ENCODE measurements around the gene WWC1.
"Not testable (repeated sequence)": the region's sequence is repeated elsewhere in the genome, so short reads cannot be mapped to it uniquely, and the experiment has no call there.

Gene WWC1

DNA sequence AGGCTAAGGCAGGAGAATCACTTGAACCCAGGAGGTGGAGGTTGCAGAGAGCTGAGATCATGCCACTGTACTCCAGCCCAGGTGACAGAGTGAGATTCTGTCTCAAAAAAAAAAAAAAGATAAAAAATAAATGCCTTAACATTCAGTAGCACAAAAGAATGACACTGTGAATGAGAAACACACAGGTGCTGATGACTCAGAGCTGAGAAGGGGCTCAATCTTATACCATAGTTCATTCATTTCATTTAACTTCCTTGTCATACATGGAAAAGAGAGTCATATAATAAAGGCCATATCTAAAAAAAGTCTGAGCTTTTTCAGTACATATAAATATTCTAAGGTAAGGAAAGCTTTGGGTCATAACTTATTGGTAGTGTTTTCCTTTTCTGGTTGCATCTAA is 40.6 kb downstream of the WWC1 start:
- peak; percentile 77 for DNase-seq (ENCODE audit: low spot score)

DNA sequence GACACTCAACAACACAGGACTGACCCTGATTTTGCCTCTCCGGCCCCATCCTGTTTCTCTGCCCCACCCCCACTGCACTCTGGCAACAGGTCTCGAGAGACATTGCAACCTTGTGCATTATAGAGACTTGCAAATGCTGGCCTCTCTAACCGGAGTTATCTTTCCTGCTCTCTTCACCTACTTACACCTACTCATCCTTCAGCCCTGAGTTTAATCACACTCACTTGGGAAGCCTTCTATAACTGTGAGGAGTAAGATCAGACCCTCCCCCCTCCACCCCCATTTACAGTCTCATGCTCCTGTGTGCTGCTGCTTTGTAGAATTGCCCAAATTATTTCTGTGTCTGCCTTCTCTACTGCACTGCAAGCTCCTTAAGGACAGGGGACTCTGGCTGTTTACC is 42.8 kb downstream of the WWC1 start:
- DNase-seq (ENCODE audit: low spot score): no peak

DNA sequence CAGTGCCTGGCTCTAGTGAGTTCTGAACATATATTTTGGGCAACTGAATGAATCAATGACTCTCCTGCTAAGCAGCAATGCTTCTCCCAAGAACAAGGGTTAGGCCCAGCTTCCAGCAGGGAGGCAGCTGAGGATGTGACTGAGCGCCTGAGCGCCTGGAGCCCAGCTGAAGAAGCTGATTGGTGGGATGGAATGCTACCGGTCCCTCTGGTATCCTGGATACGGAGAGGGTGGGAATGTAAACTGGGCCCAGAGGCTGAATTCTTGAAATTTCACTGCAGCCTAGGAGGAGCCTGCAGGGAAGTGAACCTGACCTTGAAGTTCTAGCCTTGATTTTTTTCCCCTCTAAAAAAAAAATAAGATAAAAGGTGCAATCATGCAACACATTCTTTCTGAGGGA is 43.2 kb downstream of the WWC1 start:
- peak; percentile 85 for DNase-seq (ENCODE audit: low spot score)

DNA sequence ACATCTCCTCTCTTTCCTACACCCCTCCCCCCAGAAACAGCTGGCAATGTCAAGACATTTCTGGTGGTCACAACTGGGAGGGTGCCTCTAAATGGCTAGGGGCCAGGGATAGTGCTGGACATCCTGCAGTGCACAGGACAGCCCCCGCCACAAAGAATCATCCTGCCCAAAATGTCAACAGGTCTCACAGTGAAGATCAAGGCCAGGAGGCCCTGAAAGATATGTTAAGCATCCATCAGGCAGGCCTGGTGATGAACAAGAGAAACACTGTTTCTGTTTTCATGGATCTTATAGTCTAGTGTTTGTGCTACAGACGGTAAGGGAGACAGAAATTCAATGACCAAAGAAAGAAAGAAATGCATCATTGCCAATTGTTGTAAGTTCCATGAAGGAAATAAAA is 45.9 kb downstream of the WWC1 start:
- DNase-seq (ENCODE audit: low spot score): no peak

DNA sequence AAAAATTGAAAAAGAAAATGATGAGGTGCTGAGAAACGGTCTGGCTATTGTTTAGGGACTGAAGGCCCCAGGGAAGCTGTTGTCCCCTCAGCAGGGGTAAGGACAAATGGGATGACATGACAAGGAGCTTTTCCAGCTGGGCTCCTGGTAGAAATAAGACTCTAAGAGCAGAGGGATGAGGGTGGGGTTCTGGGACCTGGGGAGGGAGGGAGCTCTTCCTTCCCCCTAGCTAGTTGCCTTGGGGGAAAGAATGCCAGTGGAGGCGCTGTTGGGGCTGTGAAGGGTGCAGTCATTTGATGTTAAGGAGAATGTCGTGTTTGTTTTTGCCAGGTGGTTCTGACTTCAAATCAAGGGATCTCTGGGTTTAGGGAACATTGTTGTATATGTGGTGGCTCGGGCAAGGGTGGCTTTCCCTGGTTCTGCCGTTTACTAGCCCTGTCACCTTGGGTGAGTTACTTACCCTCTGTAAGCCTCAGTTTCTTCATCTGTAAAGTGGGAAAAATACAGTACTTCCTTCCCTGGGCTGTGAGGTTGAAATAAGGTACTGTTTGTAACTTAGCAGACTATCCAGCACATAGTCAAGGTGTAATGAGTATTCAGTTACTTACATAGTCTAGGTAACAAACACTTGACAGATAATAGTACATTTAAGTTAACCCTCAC is 47.8 kb downstream of the WWC1 start:
- peak; percentile 28 for DNase-seq (ENCODE audit: low spot score)

DNA sequence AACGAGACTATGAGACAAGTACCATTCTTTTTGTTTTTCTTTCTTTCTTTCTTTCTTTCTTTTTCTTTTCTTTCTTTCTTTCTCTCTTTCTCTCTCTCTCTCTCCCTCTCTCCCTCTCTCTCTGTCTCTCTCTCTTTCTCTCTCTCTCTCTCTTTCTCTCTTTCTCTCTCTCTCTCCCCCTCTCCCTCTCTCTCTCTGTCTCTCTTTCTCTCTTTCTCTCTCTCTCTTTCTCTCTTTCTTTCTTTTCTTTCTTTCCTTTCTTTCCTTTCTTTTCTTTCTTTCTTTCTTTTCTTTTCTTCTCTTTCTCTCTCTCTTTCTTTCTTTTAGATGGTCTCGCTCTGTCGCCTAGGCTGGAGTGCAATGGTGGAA is 48.3 kb downstream of the WWC1 start:
- not testable (repeated sequence) for DNase-seq (ENCODE audit: low spot score)

DNA sequence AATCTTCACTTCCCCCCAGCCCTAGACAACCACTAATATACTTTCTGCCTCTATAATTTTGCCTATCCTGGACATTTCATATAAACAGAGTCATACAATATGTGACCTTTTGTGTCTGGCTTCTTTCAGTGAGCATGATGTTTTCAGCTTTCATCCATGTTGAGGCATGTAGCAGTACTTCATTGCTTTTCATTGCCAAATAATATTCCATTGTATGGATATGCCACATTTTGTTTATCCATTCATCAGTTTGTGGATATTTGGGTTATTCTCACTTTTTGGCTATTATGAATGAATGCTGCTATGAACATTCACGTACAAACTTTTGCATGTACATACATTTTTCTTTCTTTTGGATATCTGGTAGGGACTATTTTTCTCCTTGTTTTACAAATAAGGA is 49.0 kb downstream of the WWC1 start:
- no peak for DNase-seq (ENCODE audit: low spot score)

DNA sequence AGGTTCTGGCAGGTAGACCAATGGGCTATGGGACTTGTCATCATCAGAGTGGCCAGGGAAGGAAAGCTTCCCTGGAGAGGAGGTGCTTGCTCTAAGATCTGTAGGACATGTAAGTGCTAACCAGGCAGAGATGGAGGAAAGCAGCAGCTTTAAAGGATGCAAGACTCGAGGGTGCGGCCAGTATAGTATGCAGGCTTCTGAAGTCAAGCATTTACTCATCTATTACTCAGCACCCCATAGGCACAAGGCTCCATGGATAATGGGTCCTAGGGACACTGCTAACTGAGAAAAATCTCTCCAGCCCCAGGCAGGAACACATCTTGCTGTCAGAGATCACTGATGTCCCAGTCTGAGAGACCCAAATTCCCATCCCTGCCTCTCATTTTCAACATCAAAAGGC is 49.7 kb downstream of the WWC1 start:
- peak; percentile 65 for DNase-seq (ENCODE audit: low spot score)

DNA sequence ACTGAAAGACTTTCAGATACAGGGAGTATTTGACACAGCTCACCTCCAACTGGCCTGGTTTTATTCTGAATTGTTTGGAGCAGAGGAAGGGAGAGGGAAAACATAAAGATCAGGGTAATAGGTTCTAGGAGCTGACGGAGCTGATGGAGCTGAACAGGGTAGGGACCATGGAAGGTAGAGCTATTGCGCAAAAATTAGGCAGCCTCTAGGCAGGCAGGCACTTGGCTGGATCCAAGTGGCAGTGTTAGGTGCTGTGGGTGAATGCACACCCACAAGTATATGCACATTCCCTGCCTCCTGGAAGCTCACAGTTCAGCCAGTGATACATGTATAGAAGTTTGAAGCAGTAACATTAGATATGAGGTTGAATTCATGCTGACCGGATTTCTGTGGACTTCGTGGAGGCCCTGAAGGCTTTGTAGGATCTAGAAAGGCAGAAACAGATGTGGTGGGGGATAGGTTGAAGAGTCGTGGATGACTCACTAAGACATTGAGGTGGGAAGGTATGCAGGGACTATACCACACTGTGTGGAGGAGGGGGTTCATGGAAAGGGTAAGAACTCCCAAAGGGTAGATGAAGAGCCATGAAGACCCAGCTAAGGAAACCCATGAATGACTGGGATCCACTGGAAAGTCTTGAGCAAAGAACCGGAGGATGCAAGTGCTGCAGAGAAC is 50.8 kb downstream of the WWC1 start:
- peak; percentile 51 for DNase-seq (ENCODE audit: low spot score)

DNA sequence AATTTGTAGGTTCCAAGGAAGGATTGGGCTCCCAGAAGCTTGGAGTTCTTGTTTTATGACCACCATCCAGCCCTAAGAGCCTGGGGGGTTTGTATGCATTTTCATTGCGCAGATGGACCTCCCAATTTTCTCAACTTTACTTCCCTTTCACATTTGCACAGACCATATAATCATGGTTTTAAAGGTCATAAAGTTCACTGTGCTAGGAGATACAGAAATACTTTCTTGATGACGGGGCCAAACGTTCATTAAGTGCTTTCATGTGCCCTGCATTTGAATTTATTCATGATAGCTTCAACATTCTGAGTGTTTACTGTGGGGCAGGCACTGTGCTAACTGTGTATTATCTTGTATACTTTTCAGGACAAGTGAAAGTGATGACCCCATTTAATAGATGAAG is 51.5 kb downstream of the WWC1 start:
- DNase-seq (ENCODE audit: low spot score): no peak

DNA sequence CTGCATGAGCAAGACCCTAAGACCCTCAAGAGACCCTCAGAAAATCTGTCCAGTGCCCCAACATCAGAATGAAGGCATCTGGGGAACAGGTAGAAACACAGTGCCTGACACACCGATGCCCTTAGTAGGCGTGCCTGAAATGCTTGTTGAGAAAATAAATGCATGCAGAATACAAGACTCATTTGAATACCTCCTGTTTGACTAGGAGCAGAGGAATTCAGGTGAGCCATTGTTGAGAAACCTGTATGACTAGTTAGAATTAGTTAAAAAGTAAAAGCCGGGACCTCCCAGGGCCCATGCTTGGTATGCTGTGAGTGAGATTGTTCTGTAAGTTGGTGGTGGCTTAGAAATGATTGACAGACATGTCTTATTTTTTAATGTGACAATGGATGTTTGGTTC is 55.0 kb downstream of the WWC1 start:
- peak; percentile 98 for DNase-seq (ENCODE audit: low spot score)

DNA sequence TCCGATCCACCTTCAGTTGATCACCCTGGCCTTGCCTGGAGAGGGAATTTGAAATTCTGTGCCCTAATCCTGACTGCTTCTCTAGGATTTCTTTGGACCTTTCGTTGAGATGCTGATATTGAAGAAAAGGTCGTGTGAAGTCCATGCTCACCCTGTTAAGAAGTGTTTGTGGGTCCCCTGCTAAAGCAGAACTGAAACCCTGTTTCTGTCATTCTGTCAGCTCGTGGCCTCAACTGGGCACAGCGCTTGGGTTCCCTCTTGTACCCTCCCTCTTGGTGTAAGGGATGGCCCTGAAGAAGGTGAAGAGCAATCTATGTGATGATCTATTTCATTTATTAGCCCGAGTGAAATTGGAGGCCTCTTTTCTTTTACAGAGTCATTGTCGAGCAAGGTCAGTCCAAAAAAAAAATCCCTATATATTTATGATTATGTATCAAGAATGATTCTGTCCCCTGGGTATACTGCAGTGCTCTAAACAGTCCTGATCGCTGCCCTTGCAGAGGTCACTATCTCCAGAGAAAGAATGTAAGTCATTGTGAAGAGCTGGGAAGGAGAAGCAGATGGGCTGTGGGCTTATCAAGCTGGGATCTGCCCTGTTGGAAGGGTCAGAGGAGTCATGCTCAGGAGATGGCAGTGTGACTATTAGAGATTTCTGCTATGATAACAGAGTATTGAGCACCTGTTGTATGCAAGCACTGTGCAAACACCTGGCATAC is 56.1 kb downstream of the WWC1 start:
- no peak for DNase-seq (ENCODE audit: low spot score)

DNA sequence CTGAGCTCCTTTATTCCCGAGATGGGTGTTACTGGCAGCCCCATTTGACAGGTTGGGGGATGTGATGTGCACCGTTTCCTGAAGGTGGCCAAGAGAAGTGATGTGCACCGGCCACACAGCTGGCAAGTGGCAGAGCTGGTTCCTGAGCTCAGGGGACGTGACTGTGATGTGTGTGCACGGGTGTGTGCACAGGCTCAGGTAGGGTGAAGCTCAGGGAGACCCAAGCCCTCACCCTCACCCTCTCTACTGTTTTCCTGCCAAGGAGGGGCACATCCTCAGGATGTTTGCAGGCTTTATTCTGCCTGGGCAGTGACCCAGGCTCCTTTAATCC is 56.6 kb downstream of the WWC1 start:
- DNase-seq (ENCODE audit: low spot score): peak; percentile 52

DNA sequence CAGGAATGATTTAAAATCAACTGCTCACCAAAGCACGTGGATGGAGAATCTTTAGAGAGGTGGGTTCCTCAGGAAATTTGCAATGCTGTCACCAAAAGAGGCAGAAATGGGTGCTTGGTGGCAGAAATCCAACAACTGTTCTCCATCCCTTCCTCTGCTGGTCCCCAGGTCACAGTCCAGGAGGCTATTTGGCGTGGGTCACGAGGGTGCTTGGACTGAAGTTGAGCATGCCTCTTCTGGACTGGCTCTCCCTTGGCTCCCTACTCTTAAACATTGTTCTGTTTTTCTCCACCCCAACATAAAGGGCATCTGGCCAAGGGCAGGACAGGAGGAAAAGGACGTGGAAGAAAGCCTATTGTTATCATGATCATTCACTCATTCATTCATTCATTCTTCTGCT is 58.9 kb downstream of the WWC1 start:
- DNase-seq (ENCODE audit: low spot score): no peak

DNA sequence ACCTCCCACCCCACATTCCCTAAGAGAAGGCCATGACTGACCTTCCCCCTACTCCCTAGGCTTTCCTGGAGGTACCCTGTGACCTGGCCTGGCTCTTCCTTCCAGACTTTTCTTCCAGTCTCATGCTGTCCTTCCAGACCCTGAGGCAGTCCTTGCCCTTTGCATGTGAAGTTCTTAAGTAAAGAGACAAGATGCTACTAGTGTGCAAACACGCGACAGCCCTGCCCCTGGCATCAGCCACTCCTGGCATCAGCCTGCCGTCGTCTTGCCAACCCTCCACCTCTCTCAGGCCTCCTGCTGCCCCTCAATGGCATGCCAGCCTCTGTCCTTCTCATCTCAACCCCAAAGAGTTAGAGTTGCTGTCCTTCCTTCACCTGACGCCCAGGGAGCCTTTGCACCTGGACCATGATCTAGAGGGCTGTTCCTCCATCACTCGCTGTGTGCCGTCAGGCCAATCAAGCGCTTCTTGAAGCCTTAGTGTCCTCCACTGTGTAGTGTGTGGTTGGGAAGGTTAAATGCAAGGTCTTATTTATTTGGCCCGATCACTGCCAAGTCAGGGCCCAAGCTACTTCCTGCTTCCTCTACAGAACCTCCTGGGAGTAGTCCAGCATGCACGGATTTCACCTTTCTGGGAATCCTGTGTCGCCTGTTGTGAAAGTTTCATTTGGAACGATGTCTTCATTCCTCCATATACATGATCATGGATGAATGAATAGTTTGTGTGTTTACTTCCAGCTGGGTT is 61.9 kb downstream of the WWC1 start:
- peak; percentile 70 for DNase-seq (ENCODE audit: low spot score)

DNA sequence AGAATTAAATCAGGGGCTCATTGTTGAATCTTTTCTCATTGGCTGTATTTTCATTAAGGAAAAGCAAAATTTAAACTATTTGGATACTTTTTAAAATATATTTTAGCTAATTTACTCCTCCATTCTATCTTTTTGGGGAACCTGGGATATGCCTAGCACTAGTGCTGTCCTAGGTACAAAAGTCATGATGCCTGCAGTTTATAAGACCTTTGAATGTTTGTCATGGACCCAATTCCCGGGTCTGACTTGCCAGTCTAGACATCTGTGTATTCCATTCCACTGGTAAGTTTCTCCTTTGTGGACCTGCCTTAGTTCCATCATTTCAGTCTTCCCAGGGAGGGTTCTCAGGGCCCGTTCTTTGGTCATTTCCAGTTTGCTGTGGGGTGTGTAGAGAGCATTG is 63.0 kb downstream of the WWC1 start:
- DNase-seq (ENCODE audit: low spot score): no peak

DNA sequence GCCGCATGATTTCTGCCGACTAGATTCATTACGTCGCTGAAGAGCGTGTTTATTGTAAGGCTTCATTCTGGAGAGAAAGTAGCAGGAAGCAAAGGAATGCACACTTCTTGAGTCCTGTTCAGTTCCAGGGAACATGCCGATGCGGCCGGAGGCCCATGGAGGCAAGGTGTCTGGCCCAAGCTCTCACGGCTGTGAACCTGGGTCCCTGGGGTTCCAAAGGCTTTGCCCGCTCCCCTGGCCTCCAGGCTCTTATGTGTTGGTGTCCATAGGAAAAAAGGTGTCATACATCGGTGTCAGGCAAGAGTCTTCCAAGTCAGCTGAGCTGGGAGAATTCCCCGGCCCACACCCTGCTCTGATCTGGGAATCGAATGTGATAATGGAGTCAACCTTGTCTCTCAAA is 64.7 kb downstream of the WWC1 start:
- DNase-seq (ENCODE audit: low spot score): no peak

DNA sequence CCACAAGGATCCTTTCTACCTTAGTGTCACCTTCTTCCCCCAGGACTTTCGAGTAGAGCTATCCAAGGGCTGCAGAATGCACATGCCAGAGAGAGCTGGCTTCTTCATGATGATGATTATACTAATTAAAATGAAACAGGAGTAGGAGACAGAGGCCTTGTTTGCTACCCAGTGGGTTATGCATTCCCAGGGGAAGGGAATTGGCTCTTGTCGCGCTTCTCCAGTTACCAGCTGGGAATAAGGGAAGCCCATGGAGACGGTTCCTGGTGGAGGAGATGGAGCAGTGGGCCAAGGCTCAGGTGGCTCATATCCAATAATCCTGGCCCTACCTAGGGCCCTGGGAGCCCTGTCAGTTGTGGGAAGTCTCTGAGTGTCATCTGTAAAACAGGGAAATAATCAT is 65.1 kb downstream of the WWC1 start:
- no peak for DNase-seq (ENCODE audit: low spot score)

DNA sequence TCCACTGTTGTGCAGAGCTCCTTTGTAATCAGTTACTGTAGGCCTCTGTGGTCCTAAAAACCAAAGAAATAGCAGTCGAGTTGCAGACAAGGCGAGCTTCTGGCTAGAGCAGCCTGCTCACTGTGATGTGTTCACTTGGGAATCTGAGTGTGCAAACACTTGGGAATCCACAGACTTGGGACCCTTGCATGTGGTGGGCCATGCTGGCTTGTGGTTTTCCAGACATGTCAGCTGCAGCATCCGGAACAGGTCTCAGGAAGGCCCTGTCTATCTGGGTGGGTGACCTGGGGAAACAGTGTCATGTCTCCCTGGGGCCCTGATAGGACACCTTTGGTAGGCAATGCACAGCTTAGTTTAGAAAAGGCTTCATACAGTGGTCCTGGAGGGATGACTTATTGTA is 66.4 kb downstream of the WWC1 start:
- DNase-seq (ENCODE audit: low spot score): peak; percentile 25

DNA sequence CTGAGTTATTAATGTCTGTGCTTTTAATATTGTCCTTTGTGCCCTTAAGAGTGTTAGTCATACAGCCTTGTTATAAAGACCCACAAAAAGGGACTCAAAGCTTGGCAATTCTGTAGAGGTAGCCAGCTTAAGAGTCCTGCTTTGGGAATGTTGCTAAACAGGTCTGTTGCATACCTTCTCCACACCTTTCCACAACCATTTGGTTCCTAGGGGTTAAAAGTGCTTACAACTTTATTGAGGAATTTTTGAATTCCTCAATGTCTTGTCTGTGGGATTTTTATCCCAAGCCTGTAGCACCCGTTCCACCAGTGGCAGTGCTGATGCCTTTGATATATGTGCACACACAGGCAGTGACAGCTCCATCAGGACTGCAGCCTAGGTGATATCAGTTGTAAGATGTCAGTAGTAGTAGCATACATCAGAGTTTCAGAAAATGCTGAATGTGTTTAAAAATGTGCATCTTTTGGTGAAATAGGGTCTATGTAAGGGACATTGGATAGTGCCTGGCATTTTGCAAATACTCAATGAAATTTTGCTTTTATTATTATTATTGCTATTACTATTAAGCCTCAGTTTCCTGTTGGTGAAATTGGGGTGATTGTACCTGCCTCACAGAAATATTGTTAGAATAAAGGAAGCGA is 68.5 kb downstream of the WWC1 start:
- DNase-seq (ENCODE audit: low spot score): peak; percentile 70

DNA sequence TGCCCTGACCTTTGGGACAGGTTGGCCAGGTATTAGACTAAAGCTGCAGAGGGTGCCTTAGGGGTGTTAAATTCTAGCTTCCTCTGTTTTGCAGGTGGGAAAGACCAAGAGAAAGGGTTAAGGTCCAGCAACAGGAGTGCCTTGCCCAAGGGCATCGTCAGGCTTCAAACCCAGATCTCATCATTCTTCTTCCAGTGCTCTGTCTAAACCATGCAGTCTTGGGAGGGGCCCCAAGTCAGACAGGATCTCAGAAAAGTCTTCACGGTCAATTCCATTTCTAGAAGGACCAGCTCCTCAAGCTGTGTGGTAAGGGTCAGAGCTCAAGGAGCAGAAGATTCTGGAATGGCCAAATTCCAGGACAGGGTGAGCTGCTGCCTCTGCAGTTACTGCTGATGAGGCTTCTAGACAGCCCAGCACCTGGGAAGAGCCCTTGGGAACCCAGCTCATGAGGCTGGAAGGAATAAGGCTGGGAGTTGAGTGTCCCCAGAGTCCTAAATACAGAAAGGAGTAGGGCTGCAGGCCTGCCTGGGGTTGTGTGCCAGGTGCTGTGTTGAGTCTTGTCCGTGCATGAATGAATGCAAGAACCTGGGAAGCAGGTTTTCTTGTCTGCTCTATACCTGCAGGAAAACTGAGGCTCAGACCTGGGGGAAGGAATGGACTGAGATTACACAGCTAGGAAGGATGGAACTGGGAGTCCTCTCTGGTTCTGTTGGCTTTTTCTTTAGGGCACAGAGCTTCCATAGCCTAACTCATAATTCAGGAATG is 69.3 kb downstream of the WWC1 start:
- no peak for DNase-seq (ENCODE audit: low spot score)
